ENCODE data around the gene ZBTB17.

Gene ZBTB17

GRCh38 chr1:15945832-15946448, 30.0 kb downstream of the ZBTB17 start:
- DNase-seq, result no peak

- DNase-seq, result no peak
Observed at GRCh38 chr1:15945011-15945831, 30.7 kb downstream of the ZBTB17 start.

GRCh38 chr1:15944308-15945010, 31.4 kb downstream of the ZBTB17 start:
- no peak for DNase-seq

- DNase-seq, result no peak
Observed at GRCh38 chr1:15943992-15944307, 32.0 kb downstream of the ZBTB17 start.

- no peak for DNase-seq
Observed at GRCh38 chr1:15943328-15943991, 32.4 kb downstream of the ZBTB17 start.

GRCh38 chr1:15942661-15943327, 33.1 kb downstream of the ZBTB17 start:
- no peak for DNase-seq

- DNase-seq, result no peak
Observed at GRCh38 chr1:15941899-15942660, 33.8 kb downstream of the ZBTB17 start.

GRCh38 chr1:15941044-15941840, 34.7 kb downstream of the ZBTB17 start:
- no peak for DNase-seq

GRCh38 chr1:15940110-15941043, 35.5 kb downstream of the ZBTB17 start:
- no peak for DNase-seq

GRCh38 chr1:15939181-15940109, 36.5 kb downstream of the ZBTB17 start:
- no peak for DNase-seq

- no peak for DNase-seq
Observed at GRCh38 chr1:15938628-15939161, 37.2 kb downstream of the ZBTB17 start.

GRCh38 chr1:15937706-15938168, 38.2 kb downstream of the ZBTB17 start:
- DNase-seq, result no peak

GRCh38 chr1:15937146-15937545, 38.8 kb downstream of the ZBTB17 start:
- DNase-seq, result no peak

- DNase-seq, result no peak
Observed at GRCh38 chr1:15936025-15936424, 39.9 kb downstream of the ZBTB17 start.

GRCh38 chr1:15935056-15935950, 40.6 kb downstream of the ZBTB17 start:
- DNase-seq, result no peak

GRCh38 chr1:15934211-15935055, 41.5 kb downstream of the ZBTB17 start:
- no peak for DNase-seq
